GM18499 (cell line): ENCODE measurements around the gene ACYP2.
"Not testable (repeated sequence)": the region's sequence is repeated elsewhere in the genome, so short reads cannot be mapped to it uniquely, and the experiment has no call there.

Source experiments
- ATAC-seq: cut with Tn5 transposase; IDR thresholded peaks from one replicate; pipeline ENCODE4 v1.9.1; 2021; ENCODE audit warnings: moderate number of reproducible peaks; ENCODE audit not compliant: insufficient read depth, unreplicated experiment

The ACYP2 gene

GRCh38 chr2:54306556-54306955, 191.1 kb downstream of the ACYP2 start:
- ATAC-seq: no peak

DNA sequence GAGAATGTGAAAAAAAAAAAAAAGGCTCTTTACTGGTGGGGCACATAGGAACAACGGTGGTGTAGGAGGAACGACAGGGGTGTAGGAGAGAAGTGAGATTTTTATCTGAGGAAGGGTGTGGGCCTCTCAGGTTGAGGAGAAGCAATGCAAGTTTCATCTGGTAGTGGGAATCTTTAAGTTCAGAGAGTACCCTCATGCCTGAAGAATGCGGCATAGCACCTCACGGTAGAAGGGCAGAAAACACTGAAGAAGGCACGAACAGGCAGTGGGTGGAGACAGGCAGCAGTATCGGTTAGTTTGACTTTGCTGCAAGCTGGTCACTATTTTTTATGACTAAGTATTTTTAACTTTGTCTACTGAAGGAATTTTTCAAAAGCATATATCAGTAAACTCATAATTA, 192.8 kb downstream of the ACYP2 start:
- ATAC-seq: no peak

- no peak for ATAC-seq
Observed at GRCh38 chr2:54308782-54309181, 193.4 kb downstream of the ACYP2 start.

DNA sequence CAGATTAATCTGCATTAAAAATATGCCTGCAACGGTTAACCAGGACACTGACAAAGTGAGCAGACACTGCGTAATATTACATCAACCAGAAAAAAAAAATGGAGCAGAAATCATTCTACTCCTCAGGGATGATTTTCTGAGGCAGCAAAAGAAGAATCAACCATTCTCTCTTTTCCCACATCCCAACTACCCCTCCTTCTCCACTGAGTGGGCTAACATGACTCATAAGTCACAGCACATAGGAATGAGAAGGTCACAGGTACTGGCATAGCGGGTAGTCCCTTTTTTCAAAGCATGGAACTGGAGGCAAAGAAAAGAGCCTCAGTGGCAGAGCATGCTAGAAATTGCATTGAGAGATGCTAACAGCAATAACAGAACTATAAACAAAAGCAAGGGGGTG, 194.9 kb downstream of the ACYP2 start:
- ATAC-seq: no peak

GRCh38 chr2:54310961-54311360, 195.5 kb downstream of the ACYP2 start:
- no peak for ATAC-seq

DNA sequence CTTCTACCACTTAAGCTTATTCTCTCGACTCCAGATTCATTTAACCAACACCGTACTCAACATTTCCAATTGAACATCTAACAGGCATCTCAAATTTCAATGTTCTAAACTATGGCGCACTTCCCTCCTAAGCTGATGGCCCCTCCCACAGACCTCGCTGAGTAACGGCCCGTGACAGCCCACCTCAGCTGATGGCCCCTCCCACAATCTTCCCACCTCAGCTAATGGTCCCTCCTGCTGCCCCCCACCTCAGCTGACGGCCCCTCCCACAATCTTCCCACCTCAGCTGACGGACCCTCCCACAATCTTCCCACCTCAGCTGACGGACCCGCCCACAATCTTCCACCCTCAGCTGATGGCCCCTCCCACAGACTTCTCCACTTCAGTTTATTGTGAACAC, 197.7 kb downstream of the ACYP2 start:
- no peak for ATAC-seq

DNA sequence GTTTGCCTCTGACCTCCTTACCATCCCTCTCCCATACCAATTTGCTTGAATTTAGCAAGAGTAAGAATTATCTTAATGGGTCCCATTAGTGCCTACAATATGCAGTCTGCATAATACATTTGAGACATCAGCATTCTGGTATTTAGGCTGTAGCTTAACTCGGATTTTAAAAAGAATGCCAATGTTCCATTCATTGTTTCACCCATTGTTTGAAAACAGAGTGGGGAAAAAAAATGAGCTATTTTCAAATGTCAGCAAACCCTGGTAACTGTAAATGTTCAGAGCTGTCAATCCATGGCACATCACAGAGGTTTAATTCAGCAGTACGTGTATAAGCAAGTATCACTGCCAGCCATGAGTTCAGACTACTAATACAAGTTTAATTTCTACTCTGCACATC, 202.6 kb downstream of the ACYP2 start:
- ATAC-seq: no peak

DNA sequence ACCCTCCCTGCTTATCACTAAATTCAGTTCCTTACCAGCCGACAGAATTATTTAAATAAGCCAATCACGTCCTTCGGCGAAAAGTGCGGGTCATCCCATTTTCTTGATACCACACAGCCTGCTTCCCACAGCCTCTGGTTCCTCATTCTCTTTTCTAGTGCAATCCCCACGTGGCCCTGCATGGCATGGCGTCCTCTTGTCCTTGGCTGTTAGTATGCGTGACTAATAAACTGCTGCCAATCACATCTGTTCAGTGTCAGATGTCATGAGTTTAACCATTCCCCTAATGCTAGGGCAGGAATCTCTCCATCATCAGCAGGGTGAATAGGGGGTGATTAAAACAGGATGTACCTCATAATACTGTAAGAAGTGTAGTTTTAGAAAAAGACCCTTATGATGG, 203.4 kb downstream of the ACYP2 start:
- ATAC-seq: no peak

- ATAC-seq: no peak
Observed at GRCh38 chr2:54321047-54321446, 205.6 kb downstream of the ACYP2 start.

DNA sequence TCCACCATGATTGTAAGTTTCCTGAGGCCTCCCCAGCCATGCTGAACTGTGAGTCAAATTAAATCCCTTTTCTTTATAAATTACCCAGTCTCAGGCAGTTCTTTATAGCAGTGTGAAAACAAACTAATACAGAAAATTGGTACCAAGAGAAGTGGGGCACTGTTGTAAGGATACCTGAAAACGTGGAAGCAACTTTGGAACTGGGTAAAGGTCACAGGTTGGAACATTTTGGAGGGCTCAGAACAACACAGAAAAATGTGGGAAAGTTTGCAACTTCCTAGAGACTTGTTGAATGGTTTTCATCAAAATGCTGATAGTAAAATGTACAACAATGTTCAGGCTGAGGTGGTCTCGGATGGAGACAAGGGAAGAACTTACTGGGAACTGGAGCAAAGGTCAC, 209.1 kb downstream of the ACYP2 start:
- ATAC-seq: not testable (repeated sequence)

DNA sequence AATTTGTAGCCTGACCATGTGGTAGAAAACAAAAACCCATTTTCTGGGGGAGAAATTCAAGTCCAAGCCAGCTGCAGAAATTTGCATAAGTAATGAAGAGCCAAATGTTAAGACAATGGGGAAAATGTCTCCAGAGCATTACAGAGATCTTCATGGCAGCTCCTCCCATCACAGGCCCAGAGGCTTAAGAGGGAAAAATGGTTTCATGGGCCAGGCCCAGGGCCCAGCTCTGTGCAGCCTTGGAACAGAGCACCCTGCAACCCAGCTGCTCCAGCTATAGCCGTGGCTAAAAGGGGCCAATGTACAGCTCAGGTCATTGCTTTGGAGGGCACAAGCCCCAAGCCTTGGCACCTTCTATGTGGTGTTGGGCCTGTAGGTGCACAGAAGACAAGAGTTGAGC, 209.7 kb downstream of the ACYP2 start:
- ATAC-seq: no peak

GRCh38 chr2:54329482-54330161, 214.2 kb downstream of the ACYP2 start:
- ATAC-seq: no peak

DNA sequence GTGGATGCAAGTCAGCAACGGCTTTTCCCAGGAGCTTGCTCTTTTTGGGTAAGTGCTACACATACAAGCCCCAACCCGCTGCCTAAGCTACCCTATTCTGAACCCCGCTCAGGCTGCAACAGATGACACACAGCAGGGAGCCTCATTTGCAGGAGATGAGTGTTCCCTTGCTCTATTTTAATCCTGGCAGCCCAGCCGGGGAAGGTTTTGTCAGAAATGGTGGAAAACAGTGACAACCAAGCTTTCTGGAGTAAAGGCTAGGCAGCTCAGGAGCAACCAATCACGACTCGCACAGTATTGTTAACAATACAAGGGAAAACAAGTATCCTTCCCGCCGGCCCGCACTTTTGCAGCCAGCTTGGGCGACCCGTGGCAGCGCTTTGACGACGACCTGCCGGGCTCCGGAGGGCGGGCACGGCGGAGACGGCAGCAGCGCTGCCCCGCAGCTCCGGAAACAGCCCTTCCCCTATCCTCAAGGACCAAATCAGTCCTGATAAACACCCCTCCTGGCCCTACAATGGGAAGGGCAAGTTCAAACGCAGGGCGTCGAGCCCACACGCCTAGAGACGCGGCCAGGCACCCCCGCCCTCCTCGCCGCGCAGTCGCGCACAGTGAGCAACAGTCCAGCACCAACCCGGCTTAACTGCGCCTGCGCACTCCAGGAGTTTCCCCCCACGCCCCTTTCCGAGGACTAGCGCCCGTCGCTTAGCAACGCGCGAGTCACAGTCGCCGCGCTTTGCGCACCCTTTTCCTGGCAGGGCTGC, 214.9 kb downstream of the ACYP2 start:
- ATAC-seq: peak; percentile 80

- ATAC-seq: no peak
Observed at GRCh38 chr2:54330926-54331835, 215.8 kb downstream of the ACYP2 start.

- no peak for ATAC-seq
Observed at GRCh38 chr2:54332386-54332785, 217.0 kb downstream of the ACYP2 start.

- ATAC-seq: no peak
Observed at GRCh38 chr2:54336136-54336976, 220.9 kb downstream of the ACYP2 start.

DNA sequence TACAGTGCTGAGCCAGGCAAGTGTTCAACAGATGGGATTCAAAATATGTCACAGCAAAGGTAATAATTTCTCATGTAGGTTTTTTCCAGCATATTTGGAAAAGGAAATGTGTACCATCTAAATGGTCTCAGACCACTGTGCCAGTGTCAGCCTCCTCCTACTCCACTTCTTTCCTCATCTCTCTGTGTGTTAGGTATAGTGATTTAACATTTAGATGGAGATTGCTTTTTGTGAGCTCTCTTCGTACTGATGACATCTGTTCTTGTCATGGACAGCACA, 221.5 kb downstream of the ACYP2 start:
- no peak for ATAC-seq

- ATAC-seq: no peak
Observed at GRCh38 chr2:54341656-54342055, 226.2 kb downstream of the ACYP2 start.

DNA sequence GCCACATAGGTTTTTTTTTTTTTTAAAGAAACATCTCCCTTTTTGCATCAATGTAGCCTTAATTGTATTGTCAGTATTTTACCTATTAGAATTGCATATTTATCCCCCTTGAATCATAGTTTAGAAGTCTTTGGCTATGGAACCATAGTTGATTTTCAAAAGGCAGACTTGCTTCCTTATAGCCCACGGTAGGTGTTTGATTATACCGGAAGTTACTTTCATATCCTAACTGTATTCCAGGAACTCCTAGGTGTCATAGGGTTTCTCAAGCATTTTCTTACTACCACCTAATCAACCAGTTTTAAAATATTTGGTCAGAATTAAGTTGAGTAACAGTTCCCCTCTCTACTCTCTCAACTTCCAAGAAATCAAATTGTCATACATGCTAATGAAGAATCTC, 227.2 kb downstream of the ACYP2 start:
- no peak for ATAC-seq

GRCh38 chr2:54347622-54348021, 232.2 kb downstream of the ACYP2 start:
- ATAC-seq: no peak
